ENCODE data around the gene RAB11FIP4.

GRCh38 chr17:31374094-31374447 is 17.4 kb upstream of the RAB11FIP4 start:
- TF ChIP-seq CTCF (IDR thresholded peaks at IDR 0.05 in 2 of 3, conservative IDR thresholded peaks at IDR 0.05 in 1 of 3; ENCODE audit: borderline replicate concordance in 1 of 3, insufficient read depth in 1 of 3, low read depth in 2 of 3, low read length in 2 of 3) (no peak), EZH2 (IDR thresholded peaks at IDR 0.05) (no peak), FOSL1 (IDR thresholded peaks at IDR 0.05; ENCODE audit: low read depth) (no peak), YY1 (IDR thresholded peaks at IDR 0.05; ENCODE audit: extremely low read depth, insufficient replicate concordance, low read depth, low read length) (no peak), CEBPB (IDR thresholded peaks at IDR 0.05; ENCODE audit: low read depth) (no peak), REST (IDR thresholded peaks at IDR 0.05; ENCODE audit: low read depth) (no peak), POLR2A (IDR thresholded peaks at IDR 0.05; ENCODE audit: borderline replicate concordance, extremely low read depth, insufficient read depth, insufficient read length) (no peak), RAD21 (IDR thresholded peaks at IDR 0.05; ENCODE audit: low read depth) (no peak), ZFX (IDR thresholded peaks at IDR 0.05) (no peak), CBX3 (IDR thresholded peaks at IDR 0.05; ENCODE audit: low read depth) (no peak)

Data from HCT116 (cell line).